Kidney capillary endothelial cell (primary cell): Measurements from ENCODE around the gene NINJ1.
"Not testable (repeated sequence)": the region's sequence is repeated elsewhere in the genome, so short reads cannot be mapped to it uniquely, and the experiment has no call there.

ENCODE experiments used
- DNase-seq: peaks from one replicate; pipeline ENCODE4 v3.0.0-alpha.2; 2018; ENCODE audit warnings: low spot score

Gene NINJ1

GRCh38 chr9:93119703-93119952 is 14.4 kb downstream of the NINJ1 start:
- no peak for DNase-seq

GRCh38 chr9:93118863-93119702 is 15.0 kb downstream of the NINJ1 start:
- no peak for DNase-seq

- no peak for DNase-seq
Observed at GRCh38 chr9:93117924-93118862, 15.9 kb downstream of the NINJ1 start.

DNA sequence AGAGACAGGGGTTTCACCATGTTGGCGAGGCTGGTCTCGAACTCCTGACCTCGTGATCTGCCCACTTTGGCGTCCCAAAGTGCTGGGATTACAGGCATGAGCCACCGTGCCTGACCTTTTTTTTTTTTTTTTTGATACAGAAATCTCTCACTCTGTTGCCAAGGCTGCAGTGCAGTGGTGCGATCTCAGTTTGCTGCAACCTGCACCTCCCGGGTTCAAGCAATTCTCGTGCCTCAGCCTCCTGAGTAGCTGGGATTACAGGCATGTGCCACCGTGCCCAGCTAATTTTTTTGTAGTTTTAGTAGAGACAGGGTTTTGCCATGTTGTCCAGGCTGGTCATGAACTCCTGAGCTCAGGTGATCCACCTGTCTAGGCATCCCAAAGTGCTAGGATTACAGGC is 16.5 kb downstream of the NINJ1 start:
- DNase-seq = not testable (repeated sequence)

DNA sequence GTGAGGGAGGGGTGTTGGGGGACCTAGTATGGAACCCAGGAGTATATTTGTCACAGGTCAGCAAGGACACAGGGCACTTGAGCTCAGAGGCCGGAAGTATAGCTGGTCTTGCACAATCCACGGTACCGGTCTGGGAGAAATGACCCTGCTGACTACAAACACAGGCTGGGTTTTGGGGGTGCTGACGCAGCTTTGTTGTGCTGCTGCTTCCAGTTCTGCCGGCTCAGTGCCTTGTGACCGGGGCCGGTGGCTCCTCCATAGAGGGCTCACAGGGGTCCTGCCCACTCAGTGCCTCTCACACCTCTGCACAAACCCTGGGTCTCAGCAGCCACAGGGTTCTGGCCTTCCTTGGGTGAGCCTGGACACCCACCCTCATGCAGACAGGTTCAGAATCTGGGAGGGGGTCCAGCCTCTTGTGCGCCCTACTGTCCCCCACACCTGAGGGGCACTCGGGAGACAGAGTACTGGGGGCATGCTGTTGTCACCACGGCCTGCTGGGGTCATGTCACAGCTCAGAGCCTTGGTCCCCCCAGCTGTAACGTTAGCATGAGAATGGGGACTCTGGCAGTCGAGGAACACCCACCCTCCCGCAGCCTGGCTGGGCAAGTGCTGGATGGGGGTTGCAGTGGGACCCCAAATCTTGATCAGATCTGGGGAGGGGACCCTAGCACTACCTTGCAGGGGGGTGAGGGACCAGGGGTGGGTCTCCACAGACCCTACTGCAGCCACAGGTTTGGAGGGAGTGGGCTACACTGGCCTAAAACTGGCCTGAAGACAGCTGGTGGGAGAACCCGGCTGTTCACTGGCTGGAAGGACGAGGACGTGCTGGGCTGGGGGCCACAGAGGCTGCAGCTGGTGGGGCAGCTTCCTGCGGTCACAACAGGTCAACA is 17.7 kb downstream of the NINJ1 start:
- DNase-seq = no peak

- no peak for DNase-seq
Observed at GRCh38 chr9:93115486-93116071, 18.5 kb downstream of the NINJ1 start.

DNA sequence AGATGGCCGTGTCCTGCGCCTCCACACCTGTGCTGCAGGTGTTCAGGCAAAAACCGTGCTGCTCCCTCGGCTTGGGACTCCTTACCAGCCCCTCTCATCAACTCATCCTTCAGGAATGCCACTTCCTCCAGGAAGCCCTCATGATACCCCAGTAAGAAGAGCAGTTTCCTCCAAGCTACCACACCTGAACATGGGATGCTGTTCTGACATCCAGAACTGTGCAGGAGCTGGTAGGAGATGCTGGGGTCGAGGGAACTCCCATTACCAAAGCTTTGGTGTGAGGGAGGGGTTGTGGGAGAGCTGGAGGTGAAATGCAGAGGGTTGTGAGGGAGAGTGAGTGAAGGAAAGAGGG is 19.1 kb downstream of the NINJ1 start:
- no peak for DNase-seq

- no peak for DNase-seq
Observed at GRCh38 chr9:93114169-93114983, 19.7 kb downstream of the NINJ1 start.

- DNase-seq = no peak
Observed at GRCh38 chr9:93112864-93113389, 21.1 kb downstream of the NINJ1 start.

DNA sequence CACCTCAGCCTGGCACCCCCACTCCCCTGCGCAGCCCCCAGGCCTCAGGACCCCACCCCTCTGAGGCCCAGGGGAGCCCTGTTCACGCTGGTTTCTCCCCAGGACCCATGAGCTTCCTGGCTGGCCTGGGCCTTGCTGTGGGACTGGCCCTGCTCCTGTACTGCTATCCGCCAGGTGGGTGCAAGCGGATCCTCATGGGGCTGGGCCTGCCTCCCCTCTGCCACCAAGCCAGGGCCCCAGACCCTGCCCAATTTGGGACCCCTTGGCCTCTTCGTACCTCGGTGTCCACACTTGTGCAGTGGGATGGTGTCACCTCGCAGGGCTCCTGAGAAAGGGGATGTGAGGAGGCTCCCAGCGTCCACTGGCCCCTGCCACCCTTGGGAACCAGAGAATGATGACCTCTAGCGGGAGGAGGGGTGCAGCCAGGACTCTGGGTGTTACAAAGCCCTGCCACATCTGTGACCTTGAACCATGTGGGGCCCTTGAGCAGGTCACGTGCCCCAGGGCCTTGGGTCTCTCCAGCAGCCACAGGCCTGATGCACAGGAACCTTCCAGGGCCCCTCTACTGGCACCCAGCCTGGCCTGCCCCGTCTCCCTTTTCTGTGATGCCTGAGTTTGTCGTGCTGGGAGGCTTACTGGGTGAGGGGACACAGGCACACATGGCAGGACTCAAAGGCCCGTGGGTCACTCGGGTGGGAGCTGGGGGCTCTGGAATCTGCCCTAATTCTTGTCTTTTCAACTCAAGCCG is 21.8 kb downstream of the NINJ1 start:
- DNase-seq = no peak

GRCh38 chr9:93111371-93112115 is 22.5 kb downstream of the NINJ1 start:
- no peak for DNase-seq

GRCh38 chr9:93111001-93111370 is 23.1 kb downstream of the NINJ1 start:
- no peak for DNase-seq

GRCh38 chr9:93110311-93110855 is 23.7 kb downstream of the NINJ1 start:
- DNase-seq = no peak

GRCh38 chr9:93108291-93109041 is 25.6 kb downstream of the NINJ1 start:
- DNase-seq = no peak

DNA sequence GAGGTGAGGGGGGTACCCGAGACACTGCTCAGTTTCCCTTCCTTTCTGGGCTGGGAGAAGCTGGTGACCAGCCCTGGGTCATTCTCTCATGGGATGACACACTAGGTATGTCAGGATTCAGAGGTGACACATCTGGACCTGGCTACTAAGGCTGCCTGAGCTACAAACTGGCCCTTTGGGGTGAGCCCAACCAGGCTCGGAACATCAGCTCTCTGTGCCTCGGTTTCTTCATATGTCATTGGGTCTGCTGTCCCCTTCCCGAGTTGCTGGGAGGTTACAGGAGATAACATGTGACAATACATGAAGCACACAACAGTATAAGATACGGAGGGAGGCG is 26.3 kb downstream of the NINJ1 start:
- DNase-seq = no peak

DNA sequence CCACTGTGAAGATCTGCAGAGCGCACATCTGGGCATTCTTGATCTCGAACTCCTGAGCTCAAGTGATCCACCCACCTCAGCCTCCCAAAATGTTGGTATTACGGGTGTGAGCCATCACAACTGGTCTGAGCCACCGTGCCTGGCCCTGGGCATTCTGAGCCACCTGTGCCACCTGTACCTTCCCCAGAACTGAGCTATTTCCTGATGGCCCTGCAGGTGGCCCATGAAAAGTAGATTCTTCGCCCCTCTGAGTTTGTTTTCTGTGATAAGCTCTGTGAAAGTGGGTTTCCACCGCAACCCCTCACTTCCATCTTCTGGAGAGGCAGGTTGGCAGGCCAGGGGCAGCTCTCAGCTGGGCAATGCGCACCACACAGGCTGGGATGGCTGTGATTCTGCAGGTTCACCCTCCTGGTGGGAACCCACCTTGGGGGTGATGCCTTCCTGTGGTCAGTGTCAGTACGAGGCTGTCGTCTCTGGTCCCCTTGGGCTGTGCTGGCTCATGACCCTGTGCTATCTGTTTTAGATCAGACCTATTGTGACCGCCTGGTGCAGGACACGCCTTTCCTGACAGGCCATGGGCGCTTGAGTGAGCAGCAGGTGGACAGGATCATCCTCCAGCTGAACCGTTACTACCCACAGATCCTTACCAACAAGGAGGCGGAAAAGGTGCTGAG is 26.8 kb downstream of the NINJ1 start:
- no peak for DNase-seq

DNA sequence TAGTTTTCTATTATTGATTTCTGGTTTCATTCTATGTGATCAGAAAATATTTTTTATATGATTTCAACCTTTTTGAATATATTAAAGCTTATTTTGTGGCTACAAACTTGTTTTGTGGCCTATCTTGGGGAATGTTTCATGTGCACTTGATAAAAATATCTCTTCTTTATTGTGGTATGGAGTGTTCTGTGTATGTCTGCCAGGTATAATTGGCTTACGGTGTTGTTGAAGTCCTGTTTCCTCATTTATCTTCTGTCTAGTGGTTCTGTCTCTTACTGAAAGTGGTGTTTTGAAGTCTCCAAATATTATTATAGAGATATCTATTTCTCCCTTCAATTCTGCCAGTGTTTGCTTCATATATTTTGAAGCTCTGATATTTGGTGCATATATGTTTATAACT is 28.4 kb downstream of the NINJ1 start:
- DNase-seq = no peak

DNA sequence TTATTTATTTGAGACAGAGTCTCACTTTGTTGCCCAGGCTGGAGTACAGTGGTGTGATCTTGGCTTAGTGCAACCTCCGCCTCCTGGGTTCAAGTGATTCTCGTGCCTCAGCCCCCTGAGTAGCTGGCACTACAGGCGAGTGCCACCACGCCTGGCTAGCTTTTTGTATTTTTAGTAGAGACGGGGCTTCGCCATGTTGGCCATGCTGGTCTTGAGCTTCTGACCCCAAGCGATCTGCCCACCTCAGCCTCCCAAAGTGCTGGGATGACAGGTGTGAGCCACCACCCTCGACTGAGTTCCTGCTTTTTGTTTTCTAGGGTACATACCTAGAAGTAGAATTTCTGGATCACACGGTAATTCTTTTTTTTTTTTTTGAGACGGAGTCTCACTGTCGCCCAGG is 33.0 kb downstream of the NINJ1 start:
- DNase-seq = not testable (repeated sequence)
